Aorta (tissue), 5 donors: Measurements from ENCODE around the gene PTBP3. TPM values are rescaled to one million over a fixed set of nuclear protein-coding genes. Genes with fewer than 3 reads are reported as not detected.

Experiments
- ATAC-seq: fragments of 200-7000 bp; cut with Tn5 transposase; one replicate; pipeline ENCODE4 v1.9.1; 2022; ENCODE audit warnings: moderate library complexity; ENCODE audit not compliant: low FRiP score
- DNase-seq, 2 donors: peaks; one replicate each; pipeline ENCODE4 v3.0.0-alpha.2; 2020
- H3K27ac ChIP-seq, 2 donors: one replicate each; pipeline ENCODE4 v1.5.1; 2013; ENCODE audit warnings: low read length in 2 of 2, mild to moderate bottlenecking in 2 of 2, moderate library complexity in 2 of 2, control low read depth in 1 of 2, inconsistent platforms in 1 of 2, low read depth in 1 of 2
- H3K27me3 ChIP-seq, 2 donors: one replicate each; pipeline ENCODE4 v1.6.1; 2013; ENCODE audit warnings: control low read depth in 1 of 2, low read length in 1 of 2, mild to moderate bottlenecking in 1 of 2, moderate library complexity in 1 of 2; ENCODE audit not compliant: insufficient read depth in 2 of 2, control insufficient read depth in 1 of 2
- H3K36me3 ChIP-seq, 2 donors: one replicate each; pipeline ENCODE4 v1.6.1; 2013; ENCODE audit warnings: control low read depth in 1 of 2, low read length in 1 of 2, mild to moderate bottlenecking in 1 of 2; ENCODE audit not compliant: insufficient read depth in 2 of 2, control insufficient read depth in 1 of 2
- H3K4me1 ChIP-seq, 2 donors: one replicate each; pipeline ENCODE4 v1.6.1; 2013; ENCODE audit warnings: low read length in 2 of 2, control low read depth in 1 of 2, mild to moderate bottlenecking in 1 of 2, moderate library complexity in 1 of 2; ENCODE audit not compliant: insufficient read depth in 2 of 2, control insufficient read depth in 1 of 2
- H3K4me3 ChIP-seq, 2 donors: one replicate each; pipeline ENCODE4 v1.5.1; 2013; ENCODE audit warnings: low read length in 2 of 2, control low read depth in 1 of 2, mild to moderate bottlenecking in 1 of 2
- H3K9me3 ChIP-seq: one replicate; pipeline ENCODE4 v1.6.1; 2013; ENCODE audit warnings: mild to moderate bottlenecking, low read length; ENCODE audit not compliant: control insufficient read depth
- WGBS, 2 donors: extraction: QIAGEN DNeasy Blood & Tissue Kit; methylation state at CpG; one replicate each; pipeline ENCODE4 v1.1.7; 2013; 5-methylcytosine and 5-hydroxymethylcytosine counted together
- intact Hi-C, 2 donors: fragments of 100-400 bp; cut with DNase I; formaldehyde crosslinking; loops; one replicate each; pipeline versions ENCODE4 v1.14.2 to v1.15.0; 2022
- long read RNA-seq, 2 donors: library from polyadenylated mRNA; unstranded; transcript quantifications; one replicate each; pipeline ENCODE4 v2.0.0, GENCODE V29; 2020 to 2021
- polyA plus RNA-seq, 2 donors: library from polyadenylated mRNA; stranded (reverse); fragments of 200-250 nt; gene quantifications; one replicate each; pipeline ENCODE4 v1.2.3, GENCODE V29; 2013
- total RNA-seq, 2 donors: library from RNA; stranded (reverse); fragmentation: NEBNext Ultra II Directional; extraction: Animal tissue kit (Norgen Biotek cat#: 25700); gene quantifications; one replicate each; pipeline ENCODE4 v1.2.1, GENCODE V29; 2021
- donor health status: healthy with polysubstance abuse.
- donor health status: Bipolar disorder and iron deficiency.
- donor health status: DM: no; HTN: no; CAD: no.
- donor health status: DM: no; HTN: no; CAD: no.
- donor health status: DM: yes; HTN: yes; CAD: no.

The PTBP3 gene
- 10 to 100 TPM; 39.6 to 74.1 TPM for total RNA-seq
- 10 to 100 TPM in 1 of 2 donors, 1 to 10 TPM in 1; 5.2 to 12.9 TPM for polyA plus RNA-seq
- long read RNA-seq, donor 1, full-length matches to known transcripts = 2 of 12 reads
- long read RNA-seq, donor 1, partial matches to known transcripts = 2 of 12 reads
- long read RNA-seq, donor 1, other reads (novel, unspliced or antisense) = 8 of 12 reads
- long read RNA-seq, donor 2, full-length matches to known transcripts = 2 of 12 reads
- long read RNA-seq, donor 2, partial matches to known transcripts = 2 of 12 reads
- long read RNA-seq, donor 2, other reads (novel, unspliced or antisense) = 8 of 12 reads

- Histone ChIP-seq H3K9me3 (no peaks in the 10 kb centered on the region), H3K4me3 (peak within 1 kb of the TSS; percentile 89 to 93), H3K36me3 (no peaks in the 10 kb centered on the region), H3K4me1 (no peaks in the 10 kb centered on the region), H3K27me3 (no peaks in the 10 kb centered on the region), H3K27ac (peak within 1 kb of the TSS; percentile 92 to 94)
- ATAC-seq (peak; percentile 80), DNase-seq (peak; percentile 87 to 91)
- intact Hi-C loops = loop anchor here (5.0 to 10.0 kb wide), 3 partner anchors 158 to 436 kb away; partner anchors contain the start of genes SUSD1 (in 1 of the 2) and UGCG (in 1 of the 2)
- WGBS, 2 donors = 0 to 1% methylated on average over 42 to 90 of the region's 90 CpGs
These were observed at the start of gene PTBP3 for GRCh38 chr9:112332977-112333638. TSS of gene PTBP3 (minus strand) at chr9:112333619. CDS start at chr9:112297865, 35,754 bp downstream.

- WGBS, 2 donors = 52 to 59% methylated on average over 11 of the region's 11 CpGs
- H3K4me1 ChIP-seq = peaks cover 2 to 3% of the 10 kb centered on the region in 2 donors
- H3K27me3 ChIP-seq = no peaks in the 10 kb centered on the region
- DNase-seq (no peak), ATAC-seq (no peak)
- H3K4me3 ChIP-seq = no peak overlapping the region
- H3K36me3 ChIP-seq = no peaks in the 10 kb centered on the region
- no peak overlapping the region for H3K27ac ChIP-seq
- no peaks in the 10 kb centered on the region for H3K9me3 ChIP-seq
- intact Hi-C loops = loop anchor here in 1 of 2 donors (5.0 kb wide), 1 partner anchor 60 kb away; no protein-coding TSS in a partner anchor
These were observed 49.3 kb upstream of the PTBP3 start for GRCh38 chr9:112382501-112383364.

GRCh38 chr9:112382066-112382465 lies 48.6 kb upstream of the PTBP3 start:
- ATAC-seq (no peak), DNase-seq (no peak)
- Histone ChIP-seq H3K4me3 (no peak overlapping the region), H3K4me1 (peaks cover 2 to 3% of the 10 kb centered on the region in 2 donors), H3K36me3 (no peaks in the 10 kb centered on the region), H3K9me3 (no peaks in the 10 kb centered on the region), H3K27ac (no peak overlapping the region), H3K27me3 (no peaks in the 10 kb centered on the region)
- intact Hi-C loops = loop anchor here in 1 of 2 donors (5.0 kb wide), 1 partner anchor 60 kb away; no protein-coding TSS in a partner anchor
- 94 to 96% methylated on average over 7 of the region's 7 CpGs for WGBS, 2 donors

GRCh38 chr9:112380825-112381221 lies 47.4 kb upstream of the PTBP3 start:
- 3 to 6% methylated on average over 7 of the region's 7 CpGs for WGBS, 2 donors

GRCh38 chr9:112380102-112380824 lies 46.8 kb upstream of the PTBP3 start, which contains the start of gene HSDL2:
TSS of gene HSDL2 (plus strand) at chr9:112380108. CDS start at chr9:112380164, 56 bp downstream.
- Histone ChIP-seq H3K27ac (peak within 1 kb of the TSS; percentile 45 to 73), H3K27me3 (no peaks in the 10 kb centered on the region), H3K9me3 (no peaks in the 10 kb centered on the region), H3K36me3 (no peaks in the 10 kb centered on the region), H3K4me1 (peaks cover 2 to 3% of the 10 kb centered on the region in 2 donors), H3K4me3 (peak within 1 kb of the TSS; percentile 50 to 60)
- intact Hi-C loops = loop anchor here in 1 of 2 donors (5.0 kb wide), 1 partner anchor 62 kb away; no protein-coding TSS in a partner anchor
- DNase-seq (peak in 1 of 2 donors; percentile 69), ATAC-seq (peak; percentile 82)
- 0 to 1% methylated on average over 42 to 43 of the region's 43 CpGs for WGBS, 2 donors

More at GRCh38 chr9:112380825-112381221, 47.4 kb upstream of the PTBP3 start:
- H3K4me3 ChIP-seq = peak overlapping the region; percentile 50 to 60
- H3K36me3 ChIP-seq = no peaks in the 10 kb centered on the region
- peaks cover 2 to 3% of the 10 kb centered on the region in 2 donors for H3K4me1 ChIP-seq
- DNase-seq = no peak
- intact Hi-C loops = loop anchor here in 1 of 2 donors (5.0 kb wide), 1 partner anchor 61 kb away; no protein-coding TSS in a partner anchor
- no peak overlapping the region for H3K27ac ChIP-seq
- no peaks in the 10 kb centered on the region for H3K9me3 ChIP-seq
- H3K27me3 ChIP-seq = no peaks in the 10 kb centered on the region
- no peak for ATAC-seq

GRCh38 chr9:112379177-112380101 lies 46.0 kb upstream of the PTBP3 start:
- intact Hi-C loops = loop anchor here in 1 of 2 donors (2.0 to 10.0 kb wide), 3 partner anchors 63 to 335 kb away; partner anchors contain the start of genes INIP and KIAA1958
- Histone ChIP-seq H3K4me1 (peaks cover 0 to 3% of the 10 kb centered on the region in 2 donors), H3K27me3 (no peaks in the 10 kb centered on the region), H3K9me3 (no peaks in the 10 kb centered on the region), H3K4me3 (peak overlapping the region; percentile 50 to 60), H3K36me3 (no peaks in the 10 kb centered on the region), H3K27ac (peak overlapping the region; percentile 45 to 62)
- peak; percentile 100 for DNase-seq
- 0 to 1% methylated on average over 56 to 57 of the region's 57 CpGs for WGBS, 2 donors
- ATAC-seq = peak; percentile 99
